GM12878 (cell line): ENCODE measurements around the gene RFX7.

Source experiments
- CBX5 ChIP-seq: sonication (generic); IDR thresholded peaks from 2 replicates; pipeline ENCODE4 v1.6.1; 2016; ENCODE audit warnings: low read depth, moderate library complexity, mild to moderate bottlenecking, inconsistent platforms
- CEBPB ChIP-seq, 2 experiments: fragments of 150-350 bp in 1 of 2; IDR thresholded peaks; 2 replicates each; pipeline ENCODE4 v1.6.1; 2012 to 2014; ENCODE audit warnings: low read depth in 2 of 2, low read length in 2 of 2, borderline replicate concordance in 1 of 2, inconsistent platforms in 1 of 2
- EZH2 ChIP-seq: IDR thresholded peaks from 2 replicates; pipeline ENCODE4 v1.6.1; 2012; ENCODE audit warnings: low read depth, mild to moderate bottlenecking, control low read depth, inconsistent platforms, low read length, borderline replicate concordance; ENCODE audit not compliant: control insufficient read depth
- HCFC1 ChIP-seq: fragments of 150-350 bp; IDR thresholded peaks from 2 replicates; pipeline ENCODE4 v1.6.1; 2014; ENCODE audit warnings: low read length
- POLR2A ChIP-seq: IDR thresholded peaks from 2 replicates; pipeline ENCODE4 v1.6.1; 2011; ENCODE audit warnings: low read depth, mild to moderate bottlenecking, low read length
- POLR2AphosphoS5 ChIP-seq: IDR thresholded peaks from 2 replicates; pipeline ENCODE4 v1.6.1; 2011; ENCODE audit warnings: mild to moderate bottlenecking, low read length, inconsistent platforms
- SPI1 ChIP-seq: IDR thresholded peaks from 2 replicates; pipeline ENCODE4 v1.6.1; 2011; ENCODE audit warnings: low read depth, mild to moderate bottlenecking, low read length, moderate library complexity, borderline replicate concordance; ENCODE audit not compliant: insufficient read depth
- YY1 ChIP-seq: IDR thresholded peaks from 2 replicates; pipeline ENCODE4 v1.6.1; 2011; ENCODE audit warnings: low read depth, mild to moderate bottlenecking, low read length
- TF ChIP-seq, protein P1 (sequence below), 3 experiments: IDR thresholded peaks in 2 of 3; conservative IDR thresholded peaks in 1 of 3; 2 replicates each; pipeline ENCODE4 v1.5.1; 2011; ENCODE audit warnings: low read depth in 3 of 3, low read length in 3 of 3, mild to moderate bottlenecking in 3 of 3, control low read depth in 2 of 3, moderate library complexity in 2 of 3, inconsistent platforms in 1 of 3, mixed read lengths in 1 of 3; ENCODE audit not compliant: control insufficient read depth in 2 of 3, insufficient read depth in 1 of 3; ENCODE audit errors: extremely low read depth in 1 of 3

DNA sequence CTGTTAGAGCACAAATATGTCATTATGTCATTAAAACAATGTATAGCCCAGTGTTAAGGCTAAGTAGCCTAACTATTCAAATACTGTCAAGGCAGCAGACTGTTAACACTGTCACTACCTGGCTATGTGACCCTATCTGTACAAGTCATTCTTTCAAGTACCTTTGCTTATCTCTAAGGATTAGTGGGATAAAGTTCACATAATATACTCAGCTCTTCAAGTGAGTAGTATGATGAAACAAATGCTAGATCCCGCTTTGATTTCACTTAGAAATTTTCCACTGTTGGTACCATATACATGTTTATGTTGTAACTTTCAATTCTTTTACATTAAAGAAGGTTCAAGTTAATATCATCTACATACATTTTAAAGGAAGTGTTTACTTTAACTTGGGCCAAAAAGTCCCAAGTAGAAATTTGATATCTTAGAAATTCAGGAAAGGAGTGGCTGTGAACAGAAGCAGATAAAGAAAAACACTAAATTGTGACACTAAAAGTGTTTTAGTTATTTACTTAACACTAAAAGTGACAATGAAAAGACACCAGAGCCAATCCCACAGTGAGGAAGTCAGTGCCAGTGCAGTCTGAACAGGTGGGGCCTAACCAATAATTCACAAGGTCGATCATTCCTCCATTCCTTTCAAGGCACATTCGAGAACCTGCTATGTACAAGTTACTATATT lies 4.8 kb upstream of the RFX7 start:
- TF ChIP-seq, protein P1, sequence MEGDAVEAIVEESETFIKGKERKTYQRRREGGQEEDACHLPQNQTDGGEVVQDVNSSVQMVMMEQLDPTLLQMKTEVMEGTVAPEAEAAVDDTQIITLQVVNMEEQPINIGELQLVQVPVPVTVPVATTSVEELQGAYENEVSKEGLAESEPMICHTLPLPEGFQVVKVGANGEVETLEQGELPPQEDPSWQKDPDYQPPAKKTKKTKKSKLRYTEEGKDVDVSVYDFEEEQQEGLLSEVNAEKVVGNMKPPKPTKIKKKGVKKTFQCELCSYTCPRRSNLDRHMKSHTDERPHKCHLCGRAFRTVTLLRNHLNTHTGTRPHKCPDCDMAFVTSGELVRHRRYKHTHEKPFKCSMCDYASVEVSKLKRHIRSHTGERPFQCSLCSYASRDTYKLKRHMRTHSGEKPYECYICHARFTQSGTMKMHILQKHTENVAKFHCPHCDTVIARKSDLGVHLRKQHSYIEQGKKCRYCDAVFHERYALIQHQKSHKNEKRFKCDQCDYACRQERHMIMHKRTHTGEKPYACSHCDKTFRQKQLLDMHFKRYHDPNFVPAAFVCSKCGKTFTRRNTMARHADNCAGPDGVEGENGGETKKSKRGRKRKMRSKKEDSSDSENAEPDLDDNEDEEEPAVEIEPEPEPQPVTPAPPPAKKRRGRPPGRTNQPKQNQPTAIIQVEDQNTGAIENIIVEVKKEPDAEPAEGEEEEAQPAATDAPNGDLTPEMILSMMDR (IDR thresholded peaks at IDR 0.05 in 2 of 3, conservative IDR thresholded peaks at IDR 0.05 in 1 of 3; ENCODE audit: control insufficient read depth in 2 of 3, extremely low read depth in 1 of 3, insufficient read depth in 1 of 3, low read depth in 3 of 3, low read length in 3 of 3): no peak
- TF ChIP-seq HCFC1 (no peak), EZH2 (no peak), CBX5 (no peak), CEBPB (IDR thresholded peaks at IDR 0.05; ENCODE audit: borderline replicate concordance in 1 of 2, low read depth in 2 of 2, low read length in 2 of 2) (no peak), POLR2AphosphoS5 (no peak), YY1 (no peak), SPI1 (no peak), POLR2A (no peak)
